IMR-90 (cell line): ENCODE data around the gene CPXM2. TPM values are rescaled to one million over a fixed set of nuclear protein-coding genes. Genes with fewer than 3 reads are reported as not detected.

Experiments
- ATAC-seq: fragments of 200-7000 bp; cut with Tn5 transposase; 2 replicates; pipeline ENCODE4 v1.9.1; 2020; ENCODE audit warnings: low read depth, mild to moderate bottlenecking, moderate library complexity
- BruUV-seq: library from RNA; stranded (reverse); fragments of 400-500 nt; replicated peaks from 2 replicates; lab custom pipeline; 2021; lab: Mats Ljungman, UMichigan
- CTCF ChIA-PET: fragments of 300-600 bp; formaldehyde crosslinking; extraction: SDS; loops from one replicate; lab custom pipeline; 2021; ENCODE audit warnings: antibody characterized with exemption; lab: Yijun Ruan, JAX
- POLR2A ChIA-PET: fragments of 300-600 bp; sonication (Branson Sonifier 250); formaldehyde crosslinking; loops from one replicate; lab custom pipeline; 2022; ENCODE audit warnings: antibody characterized with exemption; ENCODE audit not compliant: unreplicated experiment; lab: Charles Lee
- DNase-seq: peaks from one replicate; pipeline ENCODE4 v3.0.0; 2013
- H2AFZ ChIP-seq: replicated peaks from 2 replicates; pipeline ENCODE3; 2013; ENCODE audit warnings: low read length, mild to moderate bottlenecking; ENCODE audit not compliant: poor library complexity
- H2AK5ac ChIP-seq: 2 replicates; pipeline ENCODE4 v1.6.1; 2013; ENCODE audit warnings: low read depth, low read length, inconsistent platforms
- H2AK9ac ChIP-seq: replicated peaks from 2 replicates; pipeline ENCODE3; 2013; ENCODE audit warnings: mild to moderate bottlenecking, low read depth, low read length, moderate library complexity; ENCODE audit not compliant: poor library complexity
- H2BK120ac ChIP-seq: 2 replicates; pipeline ENCODE4 v1.6.1; 2013; ENCODE audit warnings: low read depth, low read length, inconsistent platforms
- H2BK15ac ChIP-seq: 3 replicates; pipeline ENCODE4 v1.6.1; 2013; ENCODE audit warnings: low read depth, low read length, inconsistent platforms
- H2BK20ac ChIP-seq: 2 replicates; pipeline ENCODE4 v1.6.1; 2013; ENCODE audit warnings: low read depth, mild to moderate bottlenecking, inconsistent platforms, low read length, moderate library complexity
- H2BK5ac ChIP-seq: 2 replicates; pipeline ENCODE4 v1.6.1; 2013; ENCODE audit warnings: mild to moderate bottlenecking, low read depth, low read length, inconsistent platforms; ENCODE audit not compliant: poor library complexity, severe bottlenecking
- H3K14ac ChIP-seq: replicated peaks from 2 replicates; pipeline ENCODE4 v1.6.1; 2013; ENCODE audit warnings: low read depth, low read length, inconsistent platforms
- H3K18ac ChIP-seq: 2 replicates; pipeline ENCODE4 v1.6.1; 2013; ENCODE audit warnings: low read depth, low read length, control low read depth
- H3K23ac ChIP-seq: 2 replicates; pipeline ENCODE4 v1.6.1; 2013; ENCODE audit warnings: low read depth, low read length, inconsistent platforms
- H3K27ac ChIP-seq: 2 replicates; pipeline ENCODE4 v1.5.1; 2013; ENCODE audit warnings: mild to moderate bottlenecking, control low read depth, low read length; ENCODE audit not compliant: insufficient read depth
- H3K27me3 ChIP-seq: 2 replicates; pipeline ENCODE4 v1.6.1; 2013; ENCODE audit warnings: low read length; ENCODE audit not compliant: control insufficient read depth, insufficient read depth
- H3K36me3 ChIP-seq: 2 replicates; pipeline ENCODE4 v1.6.1; 2013; ENCODE audit warnings: low read length, mixed read lengths; ENCODE audit not compliant: control insufficient read depth, insufficient read depth
- H3K4ac ChIP-seq: 2 replicates; pipeline ENCODE4 v1.6.1; 2013; ENCODE audit warnings: low read depth, low read length, inconsistent platforms
- H3K4me1 ChIP-seq: 2 replicates; pipeline ENCODE4 v1.6.1; 2013; ENCODE audit warnings: low read length, mixed read lengths; ENCODE audit not compliant: control insufficient read depth, insufficient read depth
- H3K4me2 ChIP-seq: 2 replicates; pipeline ENCODE4 v1.6.1; 2013; ENCODE audit warnings: low read depth, mild to moderate bottlenecking, control low read depth, low read length, moderate library complexity
- H3K4me3 ChIP-seq: 2 replicates; pipeline ENCODE4 v1.5.1; 2013; ENCODE audit warnings: low read depth, mild to moderate bottlenecking, control low read depth, low read length, moderate library complexity; ENCODE audit not compliant: insufficient read depth
- H3K56ac ChIP-seq: 2 replicates; pipeline ENCODE4 v1.6.1; 2013; ENCODE audit warnings: low read length, inconsistent platforms; ENCODE audit not compliant: insufficient read depth; ENCODE audit errors: extremely low read depth
- H3K79me1 ChIP-seq, 2 experiments: 2 replicates each; pipeline ENCODE4 v1.6.1; 2013; ENCODE audit warnings: low read length in 2 of 2, inconsistent platforms in 1 of 2, low read depth in 1 of 2
- H3K9ac ChIP-seq: 2 replicates; pipeline ENCODE4 v1.6.1; 2013; ENCODE audit warnings: low read depth, low read length, control low read depth
- H3K9me1 ChIP-seq: 2 replicates; pipeline ENCODE4 v1.6.1; 2013; ENCODE audit warnings: low read length, inconsistent platforms; ENCODE audit not compliant: insufficient read depth
- H3K9me3 ChIP-seq: 2 replicates; pipeline ENCODE4 v1.6.1; 2013; ENCODE audit warnings: low read length; ENCODE audit not compliant: control insufficient read depth, insufficient read depth
- H4K20me1 ChIP-seq: 2 replicates; pipeline ENCODE4 v1.6.1; 2013; ENCODE audit warnings: low read length, inconsistent platforms; ENCODE audit not compliant: insufficient read depth
- H4K5ac ChIP-seq: 2 replicates; pipeline ENCODE4 v1.6.1; 2013; ENCODE audit warnings: mild to moderate bottlenecking, low read depth, low read length, control low read depth
- H4K8ac ChIP-seq, 2 experiments: 2 replicates each; pipeline ENCODE4 v1.6.1; 2013; ENCODE audit warnings: low read depth in 2 of 2, low read length in 2 of 2, control low read depth in 1 of 2, inconsistent platforms in 1 of 2
- H4K91ac ChIP-seq: 2 replicates; pipeline ENCODE4 v1.6.1; 2013; ENCODE audit warnings: low read depth, low read length, inconsistent platforms; ENCODE audit not compliant: insufficient read depth
- BHLHE40 ChIP-seq: fragments of 150-350 bp; IDR thresholded peaks from 2 replicates; pipeline ENCODE4 v1.6.1; 2016; ENCODE audit warnings: mild to moderate bottlenecking, low read depth, low read length
- CEBPB ChIP-seq: IDR thresholded peaks from 2 replicates; pipeline ENCODE4 v1.6.1; 2012; ENCODE audit warnings: low read depth, low read length, improper control_type of control experiment
- ELK1 ChIP-seq: fragments of 150-350 bp; IDR thresholded peaks from 2 replicates; pipeline ENCODE4 v1.6.1; 2016; ENCODE audit warnings: low read depth, mild to moderate bottlenecking, low read length, moderate library complexity, borderline replicate concordance
- FOS ChIP-seq: fragments of 150-350 bp; IDR thresholded peaks from 2 replicates; pipeline ENCODE4 v1.6.1; 2016; ENCODE audit warnings: low read depth, low read length
- MAFK ChIP-seq: IDR thresholded peaks from 2 replicates; pipeline ENCODE4 v1.6.1; 2012; ENCODE audit warnings: low read depth, low read length, improper control_type of control experiment
- MAZ ChIP-seq: IDR thresholded peaks from 2 replicates; pipeline ENCODE4 v1.6.1; 2012; ENCODE audit warnings: low read depth, mild to moderate bottlenecking, low read length, improper control_type of control experiment, moderate library complexity, borderline replicate concordance
- MXI1 ChIP-seq: IDR thresholded peaks from 2 replicates; pipeline ENCODE4 v1.6.1; 2012; ENCODE audit warnings: low read depth, mild to moderate bottlenecking, low read length, moderate library complexity, borderline replicate concordance
- NFE2L2 ChIP-seq: fragments of 150-350 bp; IDR thresholded peaks from 2 replicates; pipeline ENCODE4 v1.6.1; 2016; ENCODE audit warnings: low read depth, mild to moderate bottlenecking, low read length
- POLR2A ChIP-seq: IDR thresholded peaks from 2 replicates; pipeline ENCODE4 v1.6.1; 2012; ENCODE audit warnings: mild to moderate bottlenecking, low read depth, low read length
- RAD21 ChIP-seq: IDR thresholded peaks from 2 replicates; pipeline ENCODE4 v1.6.1; 2012; ENCODE audit warnings: low read length, improper control_type of control experiment
- RCOR1 ChIP-seq: IDR thresholded peaks from 2 replicates; pipeline ENCODE4 v1.6.1; 2012; ENCODE audit warnings: mild to moderate bottlenecking, low read length, improper control_type of control experiment; ENCODE audit not compliant: insufficient replicate concordance
- RFX5 ChIP-seq: IDR thresholded peaks from 2 replicates; pipeline ENCODE4 v1.8.0; 2012; ENCODE audit warnings: low read depth, mild to moderate bottlenecking, low read length, moderate library complexity
- SMC3 ChIP-seq: fragments of 150-350 bp; IDR thresholded peaks from 2 replicates; pipeline ENCODE4 v1.6.1; 2016; ENCODE audit warnings: low read depth, mild to moderate bottlenecking, antibody characterized with exemption, low read length, moderate library complexity
- USF2 ChIP-seq: fragments of 150-350 bp; IDR thresholded peaks from 2 replicates; pipeline ENCODE4 v1.6.1; 2017; ENCODE audit warnings: mild to moderate bottlenecking, antibody characterized with exemption, low read length, low read depth
- whole genome bisulfite sequencing, 2 experiments: methylation state at CpG; one replicate each; pipeline versions ENCODE4 v1.1.5 to v1.1.7; 2013; ENCODE audit warnings: missing lambda C conversion rate in 2 of 2; ENCODE audit not compliant: insufficient read length in 1 of 2; ENCODE audit errors: extremely low coverage in 2 of 2; 5-methylcytosine and 5-hydroxymethylcytosine counted together
- dilution Hi-C: fragments of 300-500 bp; cut with HindIII; formaldehyde crosslinking; loops from one replicate; pipeline ENCODE4 v1.14.3; 2018; ENCODE audit warnings: low sequenced_read_pairs; ENCODE audit not compliant: unreplicated experiment
- in situ Hi-C: fragments of 300-500 bp; cut with MboI; formaldehyde crosslinking; loops from 3 replicates; pipeline ENCODE4 v1.14.3; 2019; ENCODE audit warnings: low sequenced_read_pairs, inconsistent platforms, mixed read lengths
- intact Hi-C: fragments of 100-400 bp; cut with micrococcal nuclease; formaldehyde crosslinking; loops from 2 replicates; pipeline ENCODE4 v1.10.0; 2022
- polyA plus RNA-seq, 3 experiments: library from polyadenylated mRNA; depleted of rRNA; stranded (reverse); fragments of >200 nt; gene quantifications; 2 replicates each; pipeline ENCODE4 v1.2.3, GENCODE V29; 2012; ENCODE audit warnings: low replicate concordance in 1 of 3
- total RNA-seq: library from RNA; depleted of rRNA; stranded (reverse); fragments of >200 nt; gene quantifications from 2 replicates; pipeline ENCODE4 v1.2.3, GENCODE V29; 2012

The CPXM2 gene
- total and polyA plus RNA-seq, 2 of the 4 experiments (the other 2 are of a cell fraction) = not detected

GRCh38 chr10:123906296-123906695, 14.7 kb upstream of the CPXM2 start:
- TF ChIP-seq FOS (no peak), BHLHE40 (no peak), ELK1 (no peak), SMC3 (no peak), MAZ (no peak), RFX5 (no peak), RAD21 (no peak), NFE2L2 (no peak), MAFK (no peak), POLR2A (no peak), MXI1 (no peak), CEBPB (no peak), USF2 (no peak), RCOR1 (no peak)
- no peaks in the 10 kb centered on the region for H3K4me1 ChIP-seq
- no peak overlapping the region for H4K8ac ChIP-seq
- no CpG with 5 or more reads among the region's 4 CpGs for WGBS, 2 experiments
- H3K9ac ChIP-seq = no peak overlapping the region
- no peak overlapping the region for H3K23ac ChIP-seq
- H3K18ac ChIP-seq = no peak overlapping the region
- ATAC-seq (no peak), DNase-seq (no peak)
- no peaks in the 10 kb centered on the region for H3K79me1 ChIP-seq
- in situ Hi-C loops (no loop called here), dilution Hi-C loops (no loop called here), intact Hi-C loops (no loop called here)
- peaks cover 29% of the 10 kb centered on the region for H3K9me3 ChIP-seq
- no peak overlapping the region for H3K4me2 ChIP-seq
- no peaks in the 10 kb centered on the region for H3K27me3 ChIP-seq
- ChIA-PET CTCF (no interaction called here), POLR2A (no interaction called here)
- H2BK120ac ChIP-seq = no peak overlapping the region
- no peak overlapping the region for H2BK20ac ChIP-seq
- no peak overlapping the region for H3K4ac ChIP-seq
- no TSS peak for BruUV-seq
- H2AFZ ChIP-seq = no peak overlapping the region
- H3K56ac ChIP-seq = no peak overlapping the region
- no peak overlapping the region for H2BK5ac ChIP-seq
- no peaks in the 10 kb centered on the region for H4K20me1 ChIP-seq
- no peak overlapping the region for H3K27ac ChIP-seq
- H2AK9ac ChIP-seq = no peak overlapping the region
- no peak overlapping the region for H2AK5ac ChIP-seq
- H4K5ac ChIP-seq = no peak overlapping the region
- no peak overlapping the region for H3K4me3 ChIP-seq
- H4K91ac ChIP-seq = no peak overlapping the region
- H3K9me1 ChIP-seq = no peaks in the 10 kb centered on the region
- no peaks in the 10 kb centered on the region for H3K36me3 ChIP-seq
- no peak overlapping the region for H2BK15ac ChIP-seq
- no peak overlapping the region for H3K14ac ChIP-seq
